ENCODE results near the gene GIGYF2.

GRCh38 chr2:232861353-232861752 is 164.2 kb downstream of the GIGYF2 start:
- TF ChIP-seq, protein P1, sequence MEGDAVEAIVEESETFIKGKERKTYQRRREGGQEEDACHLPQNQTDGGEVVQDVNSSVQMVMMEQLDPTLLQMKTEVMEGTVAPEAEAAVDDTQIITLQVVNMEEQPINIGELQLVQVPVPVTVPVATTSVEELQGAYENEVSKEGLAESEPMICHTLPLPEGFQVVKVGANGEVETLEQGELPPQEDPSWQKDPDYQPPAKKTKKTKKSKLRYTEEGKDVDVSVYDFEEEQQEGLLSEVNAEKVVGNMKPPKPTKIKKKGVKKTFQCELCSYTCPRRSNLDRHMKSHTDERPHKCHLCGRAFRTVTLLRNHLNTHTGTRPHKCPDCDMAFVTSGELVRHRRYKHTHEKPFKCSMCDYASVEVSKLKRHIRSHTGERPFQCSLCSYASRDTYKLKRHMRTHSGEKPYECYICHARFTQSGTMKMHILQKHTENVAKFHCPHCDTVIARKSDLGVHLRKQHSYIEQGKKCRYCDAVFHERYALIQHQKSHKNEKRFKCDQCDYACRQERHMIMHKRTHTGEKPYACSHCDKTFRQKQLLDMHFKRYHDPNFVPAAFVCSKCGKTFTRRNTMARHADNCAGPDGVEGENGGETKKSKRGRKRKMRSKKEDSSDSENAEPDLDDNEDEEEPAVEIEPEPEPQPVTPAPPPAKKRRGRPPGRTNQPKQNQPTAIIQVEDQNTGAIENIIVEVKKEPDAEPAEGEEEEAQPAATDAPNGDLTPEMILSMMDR (conservative IDR thresholded peaks at IDR 0.05 in 1 of 2, IDR thresholded peaks at IDR 0.05 in 1 of 2; ENCODE audit: extremely low read depth in 1 of 2, insufficient read depth in 1 of 2, low read depth in 1 of 2, low read length in 2 of 2), result no peak
- no peak for TF ChIP-seq EZH2 (IDR thresholded peaks at IDR 0.05; ENCODE audit: borderline replicate concordance, low read length)
